ENCODE measurements around the gene SNX25. TPM values are rescaled to one million over a fixed set of nuclear protein-coding genes. Genes with fewer than 3 reads are reported as not detected.
"Not testable (repeated sequence)": the region's sequence is repeated elsewhere in the genome, so short reads cannot be mapped to it uniquely, and the experiment has no call there.

SNX25 gene
- total RNA-seq, 1 donor from 2014 or later, result 17.3 TPM

DNA sequence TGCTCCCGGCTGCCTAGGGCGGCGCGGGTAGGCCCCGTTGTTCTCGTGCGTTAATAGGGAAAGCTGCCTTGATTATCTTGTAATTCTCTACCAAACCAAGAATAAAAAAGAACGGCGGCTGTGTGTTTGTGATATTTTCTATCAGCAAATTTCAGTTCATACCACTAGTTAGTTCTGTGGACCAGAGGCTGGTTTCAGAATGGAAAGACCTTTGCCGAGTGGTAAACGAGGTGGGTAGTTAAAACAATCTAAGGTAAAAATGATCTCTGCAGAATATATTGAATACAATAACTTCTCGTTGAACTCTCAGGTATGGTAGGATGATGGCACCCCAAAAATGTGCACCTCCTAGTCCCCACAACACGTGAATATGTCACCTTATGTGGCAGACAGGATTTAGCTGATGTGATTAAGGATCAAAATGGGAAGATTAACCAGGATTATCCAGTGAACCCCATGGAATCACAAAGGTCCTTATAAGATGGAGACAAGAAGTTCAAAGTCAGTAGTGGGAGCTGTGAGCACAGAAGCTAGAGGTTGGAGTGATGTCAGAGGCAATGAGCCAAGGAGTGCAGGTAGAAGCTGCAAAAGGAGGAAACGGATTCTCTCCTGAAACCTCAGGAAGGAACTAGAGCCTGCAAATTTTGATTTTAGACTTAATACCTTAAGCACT, 5.0 kb upstream of the SNX25 start:
- no peak for DNase-seq (ENCODE audit: extremely low read depth, low read depth, low spot score)

DNA sequence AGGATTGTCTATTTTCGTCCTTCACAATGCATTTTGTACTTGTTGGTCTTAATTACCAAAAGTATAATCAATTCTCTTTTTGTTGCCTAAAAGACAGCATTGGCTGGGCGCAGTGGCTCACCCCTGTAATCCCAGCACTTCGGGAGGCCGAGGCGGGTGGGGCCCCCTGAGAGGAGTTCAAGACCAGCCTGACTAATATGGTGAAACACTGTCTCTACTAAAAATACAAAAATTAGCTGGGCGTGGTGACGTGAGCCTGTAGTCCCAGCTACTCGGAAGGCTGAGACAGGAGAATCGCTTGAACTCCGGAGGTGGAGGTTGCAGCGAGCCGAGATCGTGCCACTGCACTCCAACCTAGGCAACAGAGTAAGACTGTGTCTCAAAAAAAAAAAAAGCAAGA, 4.3 kb upstream of the SNX25 start:
- not testable (repeated sequence) for DNase-seq (ENCODE audit: extremely low read depth, low read depth, low spot score)

DNA sequence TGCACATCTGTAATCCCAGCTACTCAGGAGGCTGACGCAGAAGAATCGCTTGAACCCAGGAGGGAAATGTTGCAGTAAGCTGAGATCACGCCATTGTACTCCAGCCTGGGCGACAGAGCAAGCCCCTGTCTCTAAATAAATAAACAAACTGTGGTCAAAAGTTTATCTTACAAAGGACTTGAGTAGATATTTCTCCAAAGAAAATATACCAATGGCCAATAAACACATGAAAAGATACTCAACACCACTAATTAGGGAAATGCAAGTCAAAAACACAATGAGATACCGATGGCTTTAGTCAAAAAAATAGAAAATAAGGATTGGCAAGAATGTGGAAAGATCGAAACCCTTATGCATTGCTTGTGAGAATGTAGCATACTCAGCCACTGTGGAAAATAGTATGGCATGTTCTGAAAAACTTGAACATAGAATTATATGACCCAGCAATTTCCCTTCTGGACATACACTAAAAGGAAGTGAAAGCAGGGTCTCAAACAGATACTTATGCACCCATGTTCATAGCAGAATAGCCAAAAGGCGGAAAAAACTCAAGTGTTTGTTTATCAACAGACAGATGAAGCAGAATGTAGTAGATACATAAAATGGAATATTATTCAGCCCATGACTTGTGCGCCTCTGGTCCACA, 3.6 kb upstream of the SNX25 start:
- no peak for DNase-seq (ENCODE audit: extremely low read depth, low read depth, low spot score)

DNA sequence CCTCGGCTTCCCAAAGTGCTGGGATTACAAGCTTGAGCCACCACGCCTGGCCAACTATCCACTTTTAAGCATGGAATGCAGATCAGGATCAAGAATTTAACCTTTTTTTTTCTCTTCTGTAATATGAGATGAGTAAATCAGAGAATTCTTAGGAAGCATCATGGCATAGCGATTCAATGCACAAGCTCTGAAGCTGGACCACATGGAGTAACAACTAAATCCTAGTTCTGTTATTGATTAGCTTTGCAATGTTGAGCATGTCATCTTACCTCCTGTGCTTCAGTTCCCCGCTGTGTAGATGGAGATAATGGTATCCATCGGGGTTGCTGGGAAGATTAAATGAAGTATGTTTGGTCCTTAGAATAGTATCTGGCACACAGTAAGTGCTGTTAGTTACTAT, 1.9 kb upstream of the SNX25 start:
- no peak for DNase-seq (ENCODE audit: extremely low read depth, low read depth, low spot score)

DNA sequence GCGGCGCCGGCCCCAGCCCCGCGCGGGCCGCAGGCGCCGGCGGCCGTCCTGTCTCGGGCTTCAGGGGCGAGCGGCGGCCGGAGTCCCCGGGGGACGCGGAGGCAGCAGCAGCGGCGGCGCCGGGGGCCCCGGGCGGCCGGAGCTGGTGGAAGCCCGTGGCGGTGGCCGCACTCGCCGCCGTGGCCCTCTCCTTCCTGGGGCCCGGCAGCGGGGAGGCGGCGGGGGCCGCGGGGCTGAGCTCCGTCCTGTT, 379 bp downstream of the SNX25 start:
- DNase-seq (ENCODE audit: extremely low read depth, low read depth, low spot score), result not testable (repeated sequence)

DNA sequence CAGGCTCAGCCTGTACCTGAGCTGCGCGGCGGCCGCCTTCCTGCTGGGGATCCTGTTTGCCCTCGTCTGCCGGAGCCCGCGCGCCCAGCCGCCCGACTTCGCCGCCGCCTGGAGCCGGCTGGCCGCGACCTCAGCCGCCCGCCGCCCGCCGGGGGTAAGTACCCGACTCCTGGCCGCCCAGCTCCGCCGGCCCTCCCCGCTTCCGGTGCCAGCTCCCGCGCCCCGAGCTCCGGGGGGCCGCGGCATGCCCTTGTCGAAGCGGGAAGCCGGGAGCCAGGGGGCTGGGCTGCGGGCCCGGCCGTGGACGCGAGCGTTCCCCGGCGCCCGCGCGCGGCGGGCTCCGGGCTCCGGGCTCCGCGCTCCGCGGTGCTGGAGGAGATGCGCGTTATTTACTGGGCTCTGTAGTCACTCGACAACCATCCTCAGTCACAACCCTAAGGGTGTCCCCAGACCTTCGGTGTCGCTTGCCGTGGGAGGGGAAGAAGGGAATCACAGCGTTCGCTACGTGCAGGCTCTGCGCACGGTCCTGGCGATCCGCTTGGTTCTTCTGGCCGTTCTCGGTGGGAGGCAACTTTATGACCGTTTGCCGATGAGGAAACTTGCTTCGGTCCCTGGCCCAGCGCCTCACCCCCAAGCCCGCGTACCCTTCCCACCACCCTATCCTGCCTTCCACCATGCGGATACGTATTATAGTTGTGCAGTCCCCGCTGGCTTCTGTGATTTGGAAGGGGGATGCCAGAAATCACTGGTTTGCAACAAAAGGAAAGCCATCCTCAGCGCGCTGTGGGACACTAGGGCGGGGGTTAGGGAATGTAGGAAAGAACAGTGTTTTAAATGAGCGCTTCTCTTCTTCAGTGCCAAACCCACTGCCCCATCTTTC, 944 bp downstream of the SNX25 start:
- DNase-seq (ENCODE audit: extremely low read depth, low read depth, low spot score), result no peak

DNA sequence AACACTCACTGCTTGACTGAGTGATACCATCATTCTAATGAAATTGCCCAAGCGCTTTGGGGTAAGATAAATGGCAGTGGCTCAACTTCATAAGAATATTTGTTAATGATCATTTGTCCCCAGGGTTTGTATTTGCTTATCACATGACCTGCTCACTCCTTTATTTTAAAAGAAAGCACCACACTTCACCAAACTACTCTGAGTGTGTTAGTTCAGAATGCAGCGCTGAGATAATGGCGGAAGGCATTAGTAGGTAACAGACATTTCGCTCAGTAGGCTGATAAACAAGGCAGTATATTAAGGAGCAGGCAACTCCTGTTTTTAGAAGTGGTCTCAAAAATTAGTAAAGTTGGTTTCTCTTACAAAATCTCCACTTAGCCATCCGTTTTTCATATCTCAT, 1.6 kb downstream of the SNX25 start:
- no peak for DNase-seq (ENCODE audit: extremely low read depth, low read depth, low spot score)

DNA sequence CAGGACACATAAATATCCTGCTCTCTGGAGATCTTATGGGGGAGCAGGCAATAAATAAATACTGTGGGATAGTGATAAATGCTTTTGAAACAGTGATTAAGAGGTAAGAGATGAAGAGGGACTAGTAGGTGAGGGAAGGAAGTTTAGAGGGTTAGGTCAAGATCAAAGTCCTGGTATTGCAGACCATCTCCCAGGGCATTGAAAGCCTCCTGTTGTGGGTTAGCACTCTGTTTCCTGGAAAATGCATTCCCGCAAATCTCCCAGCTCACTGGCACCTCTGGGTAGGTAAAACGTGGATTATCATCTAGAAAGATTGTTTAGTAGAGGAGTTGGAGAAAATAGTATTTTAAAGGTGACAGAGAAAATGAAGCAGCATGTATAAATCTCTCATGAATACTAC, 2.2 kb downstream of the SNX25 start:
- DNase-seq (ENCODE audit: extremely low read depth, low read depth, low spot score), result no peak

DNA sequence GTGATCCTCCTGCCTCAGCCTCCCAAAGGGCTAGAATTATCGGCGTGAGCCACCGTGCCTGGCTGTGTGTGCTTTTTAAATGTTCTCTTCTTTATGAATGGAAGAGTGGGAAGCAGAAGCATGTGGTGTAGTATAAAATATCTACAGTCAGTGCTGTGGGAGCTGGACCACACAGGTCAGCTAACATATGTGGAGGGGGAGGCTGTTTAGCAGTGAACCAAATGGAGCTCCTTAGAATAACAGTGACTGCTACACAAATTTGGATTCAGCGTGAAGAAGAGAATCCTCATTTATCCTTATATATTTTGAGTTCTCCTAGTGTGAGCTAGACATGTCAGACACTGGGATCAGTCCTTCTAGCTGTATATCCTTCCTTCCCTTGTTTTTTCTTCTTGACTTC, 3.2 kb downstream of the SNX25 start:
- DNase-seq (ENCODE audit: extremely low read depth, low read depth, low spot score), result no peak

DNA sequence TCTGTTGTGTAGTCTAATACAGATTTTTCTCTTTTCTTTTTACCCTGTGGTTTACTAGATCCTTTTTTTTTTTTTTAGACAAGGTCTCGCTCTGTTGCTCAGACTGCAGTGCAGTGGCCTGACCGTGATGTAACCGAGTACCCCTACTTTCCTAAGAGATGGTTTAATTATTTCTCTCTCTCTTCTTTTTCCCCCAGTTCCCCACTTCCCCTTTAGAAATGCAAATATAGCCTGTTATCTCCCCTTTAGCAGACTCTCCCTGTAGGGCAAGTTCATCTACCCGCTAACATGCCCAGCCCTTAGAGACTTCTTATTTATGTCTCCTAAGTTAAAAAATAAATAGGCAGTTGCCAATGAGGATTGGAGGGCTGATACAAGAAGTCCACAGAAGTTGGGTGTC, 4.5 kb downstream of the SNX25 start:
- no peak for DNase-seq (ENCODE audit: extremely low read depth, low read depth, low spot score)

DNA sequence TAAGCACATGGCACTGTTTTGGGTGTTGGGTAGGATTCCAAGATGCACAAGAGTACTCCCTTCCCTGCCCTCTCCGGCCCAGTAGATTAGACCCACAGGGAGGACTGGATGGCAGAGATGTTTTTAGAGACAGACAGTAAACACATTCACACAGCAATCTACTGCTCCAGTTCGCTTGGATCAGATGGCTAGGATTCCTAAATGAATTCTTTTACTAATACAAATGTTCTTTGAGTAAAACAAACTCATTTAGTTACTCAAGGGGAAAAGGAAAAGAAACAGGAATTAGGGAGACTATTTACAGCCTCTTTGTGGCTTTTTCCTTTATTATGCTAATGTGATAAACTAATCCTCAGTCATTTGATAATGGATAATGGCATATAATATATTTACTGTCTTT, 5.9 kb downstream of the SNX25 start:
- no peak for DNase-seq (ENCODE audit: extremely low read depth, low read depth, low spot score)

DNA sequence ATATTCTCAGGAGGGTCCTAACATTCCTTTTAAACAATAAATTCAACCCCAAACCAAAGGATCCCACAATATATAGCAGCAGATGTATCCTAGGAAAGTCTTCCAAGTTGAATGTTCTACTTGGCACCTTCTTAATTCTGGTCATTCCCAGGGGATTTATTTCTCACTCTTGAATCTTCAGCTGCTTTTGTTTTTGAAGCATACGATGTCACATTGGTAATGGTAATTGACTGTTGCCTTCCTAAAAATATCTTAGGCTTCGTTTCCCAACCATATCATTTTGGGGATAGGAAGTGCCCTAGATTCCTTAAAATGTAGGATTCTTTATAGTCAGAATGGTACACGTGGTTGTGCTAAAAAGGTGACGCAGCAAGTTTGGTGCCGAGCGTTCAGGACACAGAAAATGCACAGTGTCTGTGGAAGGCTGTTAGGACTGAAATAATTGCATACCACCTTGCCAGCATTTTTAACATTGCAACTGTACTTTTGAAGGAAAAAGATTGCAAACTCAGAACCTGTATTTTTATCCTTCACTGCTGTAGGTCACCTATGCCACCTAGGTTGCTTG, 8.1 kb downstream of the SNX25 start:
- no peak for DNase-seq (ENCODE audit: extremely low read depth, low read depth, low spot score)

DNA sequence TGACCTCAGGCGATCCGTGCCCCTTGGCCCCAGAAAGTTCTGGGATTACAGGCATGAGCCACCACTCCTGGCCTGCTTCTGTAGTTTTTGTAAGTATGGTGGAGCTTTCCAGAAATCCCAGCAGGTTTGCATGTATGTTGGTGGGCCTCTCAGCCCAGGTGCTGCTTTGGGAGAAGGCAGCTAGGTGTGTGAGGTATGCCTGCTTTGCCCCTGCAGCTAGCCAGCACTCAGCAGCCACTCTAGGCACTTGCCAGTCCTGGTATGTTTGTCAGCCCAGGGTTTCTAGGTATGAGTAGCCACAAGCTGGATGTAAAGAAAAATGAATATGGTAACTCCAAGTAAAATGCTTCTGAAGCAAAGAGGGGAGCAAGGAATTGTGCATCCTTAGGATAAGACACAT, 8.9 kb downstream of the SNX25 start:
- no peak for DNase-seq (ENCODE audit: extremely low read depth, low read depth, low spot score)

DNA sequence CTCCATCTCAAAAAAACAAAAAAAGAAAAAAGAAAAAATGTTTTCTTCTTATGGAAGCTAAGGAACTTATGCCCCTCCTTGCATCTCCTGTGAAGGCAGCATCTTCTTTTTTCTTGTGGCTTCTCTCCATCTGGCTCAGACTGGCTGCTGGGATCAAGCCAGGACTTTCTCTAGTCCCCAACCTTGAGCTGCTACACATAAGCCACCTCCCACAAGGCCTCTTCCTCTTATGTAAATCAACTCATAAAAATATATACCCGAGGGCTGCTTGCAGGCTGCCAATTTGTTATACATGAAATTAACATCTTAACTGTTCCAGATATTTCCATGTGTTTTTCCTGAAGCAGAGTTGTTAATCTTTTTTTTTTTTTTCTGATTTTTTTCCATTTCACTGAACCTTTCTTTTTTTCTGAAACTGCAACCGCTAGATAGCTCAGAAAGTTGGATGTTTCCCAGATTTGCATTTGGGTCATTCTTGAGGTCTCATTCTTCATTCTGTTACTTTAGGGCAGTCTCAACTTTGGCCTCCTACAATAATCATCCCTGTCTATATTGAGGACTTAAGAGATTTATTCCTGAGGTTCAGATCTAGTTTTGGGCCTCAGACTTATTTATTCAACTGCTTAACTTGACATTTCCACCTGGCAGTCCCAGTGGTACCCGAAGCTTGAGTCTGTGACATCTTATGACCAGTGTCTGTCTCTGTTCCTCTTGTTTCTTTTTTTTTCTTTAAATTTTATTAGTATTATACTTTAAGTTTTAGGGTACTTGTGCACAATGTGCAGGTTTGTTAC, 10.3 kb downstream of the SNX25 start:
- DNase-seq (ENCODE audit: extremely low read depth, low read depth, low spot score), result no peak

DNA sequence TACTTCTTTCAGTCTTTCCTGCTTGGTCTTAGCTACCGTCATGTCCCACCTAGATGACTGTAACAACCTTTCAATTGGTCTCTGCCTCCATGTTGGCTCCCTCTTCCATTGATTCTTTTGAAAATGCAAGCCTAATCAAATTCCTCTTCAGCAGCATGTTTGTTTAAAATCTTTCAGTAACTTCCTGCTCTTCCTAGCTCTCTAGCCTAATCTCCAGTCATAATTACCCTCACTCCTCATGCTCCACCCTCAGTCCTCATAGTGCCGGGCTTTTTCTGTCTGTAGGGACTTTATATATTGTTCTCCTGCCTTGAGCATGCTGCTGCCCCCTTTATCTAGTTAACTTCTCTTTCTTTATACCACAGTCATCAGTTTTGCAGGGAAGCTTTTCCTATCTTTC, 12.1 kb downstream of the SNX25 start:
- no peak for DNase-seq (ENCODE audit: extremely low read depth, low read depth, low spot score)

DNA sequence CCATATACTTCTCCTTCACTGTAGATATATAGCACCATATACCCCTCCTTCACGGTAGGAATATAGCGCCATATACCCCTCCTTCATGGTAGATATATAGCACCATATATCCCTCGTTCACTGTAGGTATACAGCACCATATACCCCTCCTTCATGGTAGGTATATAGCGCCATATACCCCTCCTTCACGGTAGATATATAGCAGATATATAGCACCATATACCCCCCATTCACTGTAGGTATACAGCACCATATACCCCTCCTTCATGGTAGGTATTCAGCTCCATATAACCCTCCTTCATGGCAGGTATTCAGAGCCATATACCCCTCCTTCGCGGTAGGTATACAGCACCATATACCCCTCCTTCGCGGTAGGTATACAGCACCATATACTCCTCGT, 12.5 kb downstream of the SNX25 start:
- DNase-seq (ENCODE audit: extremely low read depth, low read depth, low spot score), result no peak

DNA sequence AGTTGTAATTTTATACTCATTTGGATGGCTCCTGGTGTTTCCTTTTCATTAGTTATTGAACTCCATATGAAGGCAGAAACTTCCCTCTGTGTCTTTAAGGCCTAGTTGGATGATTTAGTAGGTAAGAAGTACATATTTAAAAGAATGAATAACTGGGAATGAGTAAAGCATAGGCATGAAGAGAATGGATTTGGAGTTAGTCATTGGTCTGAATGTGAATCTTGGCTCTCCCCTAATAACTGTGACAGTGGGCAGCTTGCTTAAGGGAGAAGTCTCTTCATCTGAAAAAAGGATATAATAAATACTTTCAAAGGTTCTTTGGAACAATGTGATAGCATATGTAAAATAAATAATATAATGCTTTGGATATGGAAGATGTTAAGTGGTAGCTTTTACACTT, 13.2 kb downstream of the SNX25 start:
- DNase-seq (ENCODE audit: extremely low read depth, low read depth, low spot score), result no peak

DNA sequence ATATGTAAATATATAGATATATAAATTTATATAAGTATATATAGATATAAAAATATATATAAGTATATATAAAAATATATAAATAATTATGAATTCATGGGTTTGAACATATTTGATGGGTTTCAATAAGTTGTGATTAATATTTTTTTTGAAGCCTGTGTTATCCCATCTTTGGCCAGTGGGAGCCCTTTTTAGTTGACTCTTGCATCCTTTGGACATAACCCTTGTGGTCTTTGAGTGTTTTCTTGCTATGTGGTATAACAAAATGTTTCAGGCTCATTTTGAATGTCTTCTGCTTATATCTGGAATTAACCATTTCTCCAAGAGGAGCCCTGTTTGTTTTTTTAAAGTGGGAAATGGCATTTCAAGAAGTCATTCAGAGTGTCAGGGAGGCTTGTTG, 15.2 kb downstream of the SNX25 start:
- DNase-seq (ENCODE audit: extremely low read depth, low read depth, low spot score), result no peak

DNA sequence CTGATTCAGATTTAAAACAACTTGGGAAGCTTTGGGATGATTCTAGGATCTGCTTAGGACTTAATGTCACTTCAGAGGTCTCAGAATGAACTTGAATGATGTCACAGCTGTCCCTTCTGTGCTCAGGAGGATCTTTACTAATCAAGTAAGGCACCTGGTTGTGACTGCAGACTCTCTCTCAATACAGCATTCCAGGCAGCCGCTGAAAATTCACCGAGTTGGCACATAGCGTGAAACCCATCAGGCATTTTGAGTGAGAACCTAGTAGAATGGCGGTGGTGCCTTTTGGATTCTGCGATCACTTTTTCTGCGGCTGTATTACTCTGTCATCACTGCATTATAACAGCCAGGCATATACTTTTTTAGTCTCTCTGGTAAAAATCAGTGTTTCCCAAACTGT, 16.5 kb downstream of the SNX25 start:
- no peak for DNase-seq (ENCODE audit: extremely low read depth, low read depth, low spot score)

DNA sequence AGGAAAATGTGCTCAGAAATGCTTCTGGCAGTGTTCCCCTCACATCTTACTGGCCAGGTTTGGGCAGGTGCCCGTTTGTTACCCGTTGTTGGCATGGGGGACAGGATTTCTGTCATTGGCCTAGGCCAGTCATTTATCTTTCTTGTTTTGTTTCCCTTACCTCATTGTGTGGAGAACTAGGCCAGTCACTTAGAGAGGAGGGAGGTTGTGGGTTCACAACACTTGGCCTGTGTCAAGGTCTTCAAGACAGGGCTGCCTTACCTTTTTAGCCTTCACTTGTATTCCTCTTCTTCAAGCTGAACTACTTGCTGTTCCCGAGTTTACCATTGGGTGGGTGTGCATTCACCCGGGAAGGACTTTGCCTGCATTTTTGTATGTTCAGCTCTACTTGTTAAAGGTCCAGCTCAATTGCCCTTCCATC, 17.7 kb downstream of the SNX25 start:
- DNase-seq (ENCODE audit: extremely low read depth, low read depth, low spot score), result no peak

DNA sequence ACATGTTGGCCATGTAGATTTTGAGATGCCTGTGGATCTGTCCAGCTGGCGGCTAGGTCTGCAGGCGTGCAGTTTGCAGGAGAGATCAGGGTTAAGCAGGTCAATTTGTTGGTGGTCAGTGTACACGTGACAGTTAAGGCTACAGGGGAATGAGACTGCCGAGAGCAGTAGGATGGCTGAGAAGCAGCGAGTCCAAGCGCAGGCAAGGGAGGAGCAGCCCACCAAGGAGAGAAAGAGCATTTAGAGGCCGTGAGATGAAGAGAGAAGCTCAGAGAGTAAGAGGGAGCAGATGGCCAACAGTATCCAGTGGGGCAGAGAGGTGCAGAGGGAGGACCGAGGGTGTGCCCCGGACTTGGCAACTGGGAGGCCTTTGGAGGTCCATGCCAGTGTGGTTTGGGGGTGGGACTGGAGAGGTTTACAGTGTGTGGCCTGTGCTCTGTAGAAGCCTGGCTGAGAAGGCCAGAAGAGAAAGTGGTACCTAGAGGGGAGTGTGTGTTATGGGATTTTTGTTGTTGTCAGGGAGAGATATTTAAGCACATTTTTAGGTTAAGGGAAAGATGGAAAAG, 18.4 kb downstream of the SNX25 start:
- DNase-seq (ENCODE audit: extremely low read depth, low read depth, low spot score), result no peak
